ENCODE results near the gene DDC.
"Not testable (repeated sequence)": the region's sequence is repeated elsewhere in the genome, so short reads cannot be mapped to it uniquely, and the experiment has no call there.

DDC gene

GRCh38 chr7:50476953-50477625, 88.1 kb downstream of the DDC start:
- no peak for DNase-seq

GRCh38 chr7:50475340-50475739, 89.9 kb downstream of the DDC start:
- no peak for DNase-seq

- DNase-seq, result no peak
Measured at GRCh38 chr7:50474382-50475160, 90.6 kb downstream of the DDC start.

GRCh38 chr7:50473531-50473930, 91.7 kb downstream of the DDC start:
- no peak for DNase-seq

- DNase-seq, result no peak
Measured at GRCh38 chr7:50472427-50472826, 92.8 kb downstream of the DDC start.

GRCh38 chr7:50471970-50472369, 93.2 kb downstream of the DDC start:
- DNase-seq, result no peak

GRCh38 chr7:50470250-50471163, 94.7 kb downstream of the DDC start:
- DNase-seq, result no peak

- no peak for DNase-seq
Measured at GRCh38 chr7:50469181-50469580, 96.0 kb downstream of the DDC start.

- DNase-seq, result peak; percentile 60
Measured at GRCh38 chr7:50467817-50468610, 97.2 kb downstream of the DDC start.

- DNase-seq, result peak; percentile 75
Measured at GRCh38 chr7:50466815-50467585, 98.2 kb downstream of the DDC start.

- DNase-seq, result no peak
Measured at GRCh38 chr7:50463035-50463434, 102.2 kb downstream of the DDC start.

GRCh38 chr7:50462361-50462760, 102.8 kb downstream of the DDC start:
- no peak for DNase-seq

GRCh38 chr7:50461695-50462094, 103.5 kb downstream of the DDC start:
- no peak for DNase-seq

GRCh38 chr7:50459183-50459582, 106.0 kb downstream of the DDC start:
- DNase-seq, result not testable (repeated sequence)

- not testable (repeated sequence) for DNase-seq
Measured at GRCh38 chr7:50458651-50459050, 106.6 kb downstream of the DDC start.

- DNase-seq, result no peak
Measured at GRCh38 chr7:50456371-50457123, 108.7 kb downstream of the DDC start.

- DNase-seq, result no peak
Measured at GRCh38 chr7:50455658-50456057, 109.5 kb downstream of the DDC start.

GRCh38 chr7:50454968-50455367, 110.2 kb downstream of the DDC start:
- no peak for DNase-seq

- no peak for DNase-seq
Measured at GRCh38 chr7:50450590-50451032, 114.6 kb downstream of the DDC start.

- no peak for DNase-seq
Measured at GRCh38 chr7:50449881-50450589, 115.2 kb downstream of the DDC start, which contains the start of gene FIGNL1. Gene FIGNL1 (minus strand): TSS chr7:50450350. CDS start chr7:50447287, 3,063 bp downstream.
